Lung (tissue), 12 donors: Measurements from ENCODE around the gene LRFN5. TPM values are rescaled to one million over a fixed set of nuclear protein-coding genes. Genes with fewer than 3 reads are reported as not detected.
A peak's percentile ranks its signal among the peaks of the same experiment; 100 is the strongest.

ENCODE experiments used
- ATAC-seq: fragments of 200-7000 bp; cut with Tn5 transposase; one replicate; pipeline ENCODE4 v1.9.1; 2020; ENCODE audit warnings: moderate number of reproducible peaks; ENCODE audit not compliant: insufficient read depth, low FRiP score
- DNase-seq, 3 donors: peaks; one replicate each; pipeline ENCODE4 v3.0.0-alpha.2; 2013 to 2017
- H3K27ac ChIP-seq, 2 donors: one replicate each; pipeline ENCODE4 v1.5.1; 2013; ENCODE audit warnings: mild to moderate bottlenecking in 2 of 2, moderate library complexity in 2 of 2, control low read depth in 1 of 2, inconsistent platforms in 1 of 2, low read depth in 1 of 2, low read length in 1 of 2
- H3K27me3 ChIP-seq, 3 donors: one replicate each; pipeline ENCODE4 v1.5.1; 2013; ENCODE audit warnings: low read length in 2 of 3; ENCODE audit not compliant: control insufficient read depth in 3 of 3, insufficient read depth in 3 of 3
- H3K36me3 ChIP-seq, 4 donors: one replicate each; pipeline ENCODE4 v1.5.1; 2013; ENCODE audit warnings: low read length in 4 of 4, mild to moderate bottlenecking in 1 of 4, moderate library complexity in 1 of 4; ENCODE audit not compliant: control insufficient read depth in 4 of 4, insufficient read depth in 4 of 4
- H3K4me1 ChIP-seq, 5 donors: one replicate each; pipeline ENCODE4 v1.5.1; 2013; ENCODE audit warnings: low read length in 5 of 5, mild to moderate bottlenecking in 2 of 5, moderate library complexity in 1 of 5; ENCODE audit not compliant: control insufficient read depth in 5 of 5, insufficient read depth in 5 of 5
- H3K4me3 ChIP-seq: one replicate; pipeline ENCODE4 v1.5.1; 2013; ENCODE audit warnings: mild to moderate bottlenecking, control low read depth, moderate library complexity
- H3K9ac ChIP-seq, 2 donors: one replicate each; pipeline ENCODE4 v1.5.1; 2013; ENCODE audit warnings: low read length in 2 of 2, control low read depth in 1 of 2; ENCODE audit not compliant: insufficient read depth in 1 of 2
- H3K9me3 ChIP-seq, 4 donors: one replicate each; pipeline ENCODE4 v1.5.1; 2013; ENCODE audit warnings: low read length in 3 of 4, mild to moderate bottlenecking in 1 of 4, moderate library complexity in 1 of 4; ENCODE audit not compliant: control insufficient read depth in 4 of 4, insufficient read depth in 3 of 4
- WGBS, 2 donors: extraction: QIAGEN DNeasy Blood & Tissue Kit; methylation state at CpG; one replicate each; pipeline ENCODE4 v1.1.7; 2013; 5-methylcytosine and 5-hydroxymethylcytosine counted together
- polyA plus RNA-seq, 2 donors: library from polyadenylated mRNA; stranded (reverse); fragments of 200-250 nt; gene quantifications; one replicate each; pipeline ENCODE4 v1.2.1, GENCODE V29; 2013
- total RNA-seq, 2 donors: library from RNA; depleted of rRNA in 1 of 2; stranded (reverse); fragments of >200 nt in 1 of 2; gene quantifications; one replicate each; pipeline ENCODE4 v1.2.1, GENCODE V29; 2014 to 2021
- TF ChIP-seq, protein P1 (sequence below): IDR thresholded peaks from 2 replicates; pipeline ENCODE4 v1.5.1; 2012; ENCODE audit warnings: mild to moderate bottlenecking; ENCODE audit errors: control extremely low read depth, extremely low read depth
- donor health status: control.
- donor health status: control.
- donor health status: Bipolar disorder and iron deficiency.
- donor health status: healthy.
- donor health status: DM: yes; HTN: yes; CAD: no.

The LRFN5 gene
- total and polyA plus RNA-seq, 4 donors: 0.40 to 12.6 (median 1.2) TPM

GRCh38 chr14:41609704-41610183 is 3.1 kb downstream of the LRFN5 start:
- DNase-seq (peak; percentile 92 to 94 (median 92)), ATAC-seq (no peak)
- Histone ChIP-seq H3K9me3 (peaks cover 0 to 3% (median 0%) of the 10 kb centered on the region in 4 donors), H3K4me1 (peaks cover 0 to 33% (median 6%) of the 10 kb centered on the region in 5 donors), H3K27ac (no peak overlapping the region), H3K4me3 (no peak overlapping the region), H3K36me3 (no peaks in the 10 kb centered on the region), H3K27me3 (peaks cover 0 to 28% (median 14%) of the 10 kb centered on the region in 3 donors), H3K9ac (peak overlapping the region in 1 of 2 donors; percentile 65)
- WGBS, 2 donors: 1 to 3% methylated on average over 24 of the region's 24 CpGs
- TF ChIP-seq, protein P1, sequence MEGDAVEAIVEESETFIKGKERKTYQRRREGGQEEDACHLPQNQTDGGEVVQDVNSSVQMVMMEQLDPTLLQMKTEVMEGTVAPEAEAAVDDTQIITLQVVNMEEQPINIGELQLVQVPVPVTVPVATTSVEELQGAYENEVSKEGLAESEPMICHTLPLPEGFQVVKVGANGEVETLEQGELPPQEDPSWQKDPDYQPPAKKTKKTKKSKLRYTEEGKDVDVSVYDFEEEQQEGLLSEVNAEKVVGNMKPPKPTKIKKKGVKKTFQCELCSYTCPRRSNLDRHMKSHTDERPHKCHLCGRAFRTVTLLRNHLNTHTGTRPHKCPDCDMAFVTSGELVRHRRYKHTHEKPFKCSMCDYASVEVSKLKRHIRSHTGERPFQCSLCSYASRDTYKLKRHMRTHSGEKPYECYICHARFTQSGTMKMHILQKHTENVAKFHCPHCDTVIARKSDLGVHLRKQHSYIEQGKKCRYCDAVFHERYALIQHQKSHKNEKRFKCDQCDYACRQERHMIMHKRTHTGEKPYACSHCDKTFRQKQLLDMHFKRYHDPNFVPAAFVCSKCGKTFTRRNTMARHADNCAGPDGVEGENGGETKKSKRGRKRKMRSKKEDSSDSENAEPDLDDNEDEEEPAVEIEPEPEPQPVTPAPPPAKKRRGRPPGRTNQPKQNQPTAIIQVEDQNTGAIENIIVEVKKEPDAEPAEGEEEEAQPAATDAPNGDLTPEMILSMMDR: no peak

GRCh38 chr14:41615011-41615595 is 8.4 kb downstream of the LRFN5 start:
- 81 to 92% methylated on average over 2 of the region's 2 CpGs for WGBS, 2 donors
- peaks cover 0 to 5% (median 4%) of the 10 kb centered on the region in 3 donors for H3K27me3 ChIP-seq
- peaks cover 0 to 3% (median 0%) of the 10 kb centered on the region in 5 donors for H3K4me1 ChIP-seq
- no peaks in the 10 kb centered on the region for H3K36me3 ChIP-seq
- H3K27ac ChIP-seq: no peak overlapping the region
- H3K9me3 ChIP-seq: no peaks in the 10 kb centered on the region
- TF ChIP-seq, protein P1: no peak
- H3K9ac ChIP-seq: no peak overlapping the region
- no peak for ATAC-seq
- DNase-seq: no peak
- H3K4me3 ChIP-seq: no peak overlapping the region

- Histone ChIP-seq H3K27ac (no peak overlapping the region), H3K4me1 (peaks cover 0 to 11% (median 0%) of the 10 kb centered on the region in 5 donors), H3K9me3 (no peaks in the 10 kb centered on the region), H3K4me3 (no peak overlapping the region), H3K36me3 (no peaks in the 10 kb centered on the region), H3K9ac (no peak overlapping the region), H3K27me3 (no peaks in the 10 kb centered on the region)
- TF ChIP-seq, protein P1: no peak
- peak in 2 of 3 donors; percentile 48 to 74 for DNase-seq
- WGBS, 2 donors: 18 to 39% methylated on average over 1 of the region's 1 CpG
- no peak for ATAC-seq
Observed at GRCh38 chr14:41623736-41624135, 17.1 kb downstream of the LRFN5 start.

DNA sequence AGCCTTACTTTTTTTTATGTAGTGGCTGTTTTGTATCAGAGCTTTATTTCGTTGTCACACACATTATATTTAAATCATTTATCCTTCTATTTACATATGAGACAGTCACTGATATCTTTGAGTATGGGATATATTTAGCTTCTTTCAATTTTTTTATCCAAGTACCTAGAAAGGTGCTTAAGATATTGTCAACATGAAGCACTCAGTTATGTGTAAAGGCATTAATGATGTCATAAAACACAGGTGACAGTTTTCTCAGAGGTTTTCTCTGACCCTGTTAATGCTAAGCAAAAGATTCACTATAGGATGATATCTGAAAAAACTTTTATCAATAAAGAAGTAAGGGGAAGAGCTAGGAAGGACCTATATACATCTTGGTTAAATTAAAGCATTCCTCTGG is 23.2 kb downstream of the LRFN5 start:
- H3K27me3 ChIP-seq: no peaks in the 10 kb centered on the region
- no peak for DNase-seq
- H3K9me3 ChIP-seq: no peaks in the 10 kb centered on the region
- WGBS, 2 donors: 65% methylated on average over 1 of the region's 1 CpG
- no peak overlapping the region for H3K9ac ChIP-seq
- no peaks in the 10 kb centered on the region for H3K4me1 ChIP-seq
- no peaks in the 10 kb centered on the region for H3K36me3 ChIP-seq
- H3K27ac ChIP-seq: no peak overlapping the region
- no peak for ATAC-seq
- TF ChIP-seq, protein P1: no peak
- H3K4me3 ChIP-seq: no peak overlapping the region
